Mucosa of descending colon (tissue), 3 donors: ENCODE measurements around the gene TSEN2. TPM values are rescaled to one million over a fixed set of nuclear protein-coding genes. Genes with fewer than 3 reads are reported as not detected.

Experiments
- ATAC-seq: fragments of 200-7000 bp; cut with Tn5 transposase; one replicate; pipeline ENCODE4 v1.9.1; 2020; ENCODE audit warnings: mild to moderate bottlenecking, moderate library complexity
- DNase-seq, 3 donors: peaks; one replicate each; pipeline ENCODE4 v3.0.0-alpha.2; 2020
- H3K36me3 ChIP-seq: fragments of 200-600 bp; one replicate; pipeline ENCODE4 v1.8.0; 2021; ENCODE audit warnings: low read depth, mild to moderate bottlenecking
- H3K4me1 ChIP-seq: fragments of 200-600 bp; one replicate; pipeline ENCODE4 v1.8.0; 2021; ENCODE audit warnings: low read depth, mild to moderate bottlenecking
- H3K4me3 ChIP-seq: fragments of 200-600 bp; one replicate; pipeline ENCODE4 v1.8.0; 2021; ENCODE audit warnings: mild to moderate bottlenecking
- H3K9me3 ChIP-seq: fragments of 200-600 bp; one replicate; pipeline ENCODE4 v1.8.0; 2021; ENCODE audit warnings: mild to moderate bottlenecking
- CTCF ChIP-seq: fragments of 200-600 bp; IDR thresholded peaks from one replicate; pipeline ENCODE4 v1.8.0; 2022; ENCODE audit warnings: antibody characterized with exemption, mild to moderate bottlenecking
- intact Hi-C, 2 donors: fragments of 100-400 bp; cut with DNase I in 1 of 2; cut with micrococcal nuclease in 1 of 2; formaldehyde crosslinking; loops; one replicate each; pipeline versions ENCODE4 v1.11.0 to v1.11.1; 2022; cut with DNase I, micrococcal nuclease
- total RNA-seq, 3 donors: library from RNA; stranded (reverse); fragmentation: NEBNext Ultra II Directional in 2 of 3; extraction: Animal tissue kit (Norgen Biotek cat#: 25700) in 2 of 3; gene quantifications; one replicate each; pipeline versions ENCODE4 v1.2.1 to v1.2.4, GENCODE V29; 2021 to 2023
- donor health status: DM: no; HTN: no; CAD: no; lungs with moderate emphysema.
- donor health status: DM: no; HTN: no; CAD: no.
- donor health status: DM: no; HTN: yes; CAD: no.

TSEN2 gene
- total RNA-seq, 3 donors from 2014 or later: 18.2 to 29.7 (median 28.8) TPM

DNA sequence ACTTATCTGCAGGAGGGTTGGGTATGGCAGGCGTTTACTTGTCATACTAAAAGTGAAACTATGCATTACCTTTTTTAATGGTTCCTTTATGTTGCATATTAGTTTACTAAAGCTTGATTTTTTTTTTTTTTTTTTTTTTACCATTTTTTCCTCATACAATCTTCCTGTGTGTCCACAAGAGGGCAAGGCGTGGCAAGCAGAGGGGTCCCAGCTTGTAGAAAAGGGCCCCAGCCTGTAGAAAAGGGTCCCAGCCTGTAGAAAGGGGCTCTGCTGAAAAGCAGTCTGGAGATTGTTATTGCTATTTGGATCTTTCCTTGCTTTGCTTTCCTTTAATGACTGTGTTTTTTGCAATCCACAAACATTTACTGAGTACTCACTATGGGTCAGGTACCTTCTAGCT is 94.5 kb downstream of the TSEN2 start:
- H3K36me3 ChIP-seq: peaks cover 9% of the 10 kb centered on the region
- ATAC-seq (no peak), DNase-seq (no peak)
- intact Hi-C loops: no loop called here
- no peak overlapping the region for H3K4me3 ChIP-seq
- no peaks in the 10 kb centered on the region for H3K4me1 ChIP-seq
- TF ChIP-seq CTCF: no peak
- no peaks in the 10 kb centered on the region for H3K9me3 ChIP-seq

GRCh38 chr3:12579456-12579855 is 95.2 kb downstream of the TSEN2 start:
- intact Hi-C loops: no loop called here
- no peaks in the 10 kb centered on the region for H3K9me3 ChIP-seq
- no peak for DNase-seq
- no peak overlapping the region for H3K4me3 ChIP-seq
- peaks cover 9% of the 10 kb centered on the region for H3K36me3 ChIP-seq
- TF ChIP-seq CTCF: no peak
- ATAC-seq: no peak
- H3K4me1 ChIP-seq: no peaks in the 10 kb centered on the region

GRCh38 chr3:12579905-12580304 is 95.6 kb downstream of the TSEN2 start:
- no peak overlapping the region for H3K4me3 ChIP-seq
- no peak for ATAC-seq
- H3K4me1 ChIP-seq: no peaks in the 10 kb centered on the region
- H3K9me3 ChIP-seq: no peaks in the 10 kb centered on the region
- TF ChIP-seq CTCF: no peak
- DNase-seq: no peak
- H3K36me3 ChIP-seq: peaks cover 12% of the 10 kb centered on the region
- intact Hi-C loops: no loop called here

DNA sequence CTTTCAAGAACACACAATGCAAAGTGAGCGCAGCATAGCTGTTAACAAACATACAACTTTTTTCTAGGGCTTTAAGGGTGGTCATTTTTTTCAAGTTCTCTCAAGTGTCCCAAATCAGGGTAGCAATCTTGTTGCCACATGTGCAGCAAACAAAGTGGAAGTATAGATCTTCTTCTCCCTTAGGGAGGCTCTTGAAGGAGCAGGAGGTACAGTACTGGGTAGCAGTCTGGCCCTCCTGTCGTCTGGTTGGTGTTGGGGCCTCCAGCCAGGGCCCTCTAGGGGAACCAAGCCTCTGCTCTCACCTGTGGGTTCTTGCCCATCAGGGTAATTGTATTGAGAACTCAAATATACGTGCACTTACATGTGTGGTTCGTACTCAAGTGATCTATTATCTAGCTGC is 98.5 kb downstream of the TSEN2 start:
- H3K4me1 ChIP-seq: no peaks in the 10 kb centered on the region
- intact Hi-C loops: no loop called here
- DNase-seq (no peak), ATAC-seq (no peak)
- peaks cover 23% of the 10 kb centered on the region for H3K36me3 ChIP-seq
- TF ChIP-seq CTCF: no peak
- H3K9me3 ChIP-seq: no peaks in the 10 kb centered on the region
- no peak overlapping the region for H3K4me3 ChIP-seq

Other genes starting within 250 kb of the TSEN2 start
- gene PPARG, start 195.4 kb upstream of the TSEN2 start, total RNA-seq: 100 to 1,000 TPM in 1 of 3 donors, 10 to 100 TPM in 2; 61.6 to 173 (median 98.8) TPM
- gene MKRN2OS, start 61.0 kb downstream of the TSEN2 start, total RNA-seq: 1 to 10 TPM; 2.2 to 8.2 (median 5.3) TPM
- gene MKRN2, start 72.6 kb downstream of the TSEN2 start, total RNA-seq: 10 to 100 TPM; 19.5 to 23.8 (median 20.2) TPM
- gene RAF1, start 179.6 kb downstream of the TSEN2 start, total RNA-seq: 10 to 100 TPM; 75.4 to 99.7 (median 76.9) TPM